ENCODE results near the gene CCDC178.

CCDC178 gene

DNA sequence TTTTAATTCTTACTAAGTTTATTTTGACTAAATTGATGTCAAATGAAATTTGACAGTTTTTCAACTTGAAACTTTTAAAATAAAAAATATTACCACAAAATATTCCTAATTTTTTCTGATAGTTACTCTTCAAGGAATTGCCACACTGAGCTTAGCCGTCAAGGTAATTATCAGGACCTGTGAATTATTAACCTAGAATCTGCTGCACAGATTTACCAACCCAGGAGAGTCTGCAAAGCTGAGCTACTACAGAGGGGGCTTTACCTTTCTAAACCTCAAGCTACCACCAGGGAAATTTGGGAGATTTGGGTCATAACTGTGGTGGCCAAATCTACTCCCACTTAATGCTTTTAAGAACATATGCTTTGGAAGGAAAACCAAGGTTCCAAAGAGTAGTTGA, 324.6 kb downstream of the CCDC178 start:
- DNase-seq, result no peak

DNA sequence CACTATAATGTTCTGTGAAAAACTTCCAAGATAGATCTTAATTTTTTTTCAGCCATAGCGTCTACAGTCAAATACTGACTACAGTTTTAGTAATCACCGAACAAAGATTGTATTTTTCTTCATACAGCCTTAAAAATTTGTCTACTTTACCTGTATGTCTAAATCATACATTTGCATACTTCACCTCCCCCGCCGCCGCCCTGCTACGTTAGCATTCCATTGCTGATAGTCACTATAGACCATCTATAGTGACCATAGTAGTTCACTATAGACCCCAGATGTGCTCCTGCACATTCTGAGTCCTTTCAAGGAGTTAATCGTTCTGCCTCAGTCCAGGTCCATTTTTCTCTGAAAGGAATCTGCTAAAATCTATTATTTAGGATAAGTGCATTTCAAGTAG, 325.0 kb downstream of the CCDC178 start:
- no peak for DNase-seq

DNA sequence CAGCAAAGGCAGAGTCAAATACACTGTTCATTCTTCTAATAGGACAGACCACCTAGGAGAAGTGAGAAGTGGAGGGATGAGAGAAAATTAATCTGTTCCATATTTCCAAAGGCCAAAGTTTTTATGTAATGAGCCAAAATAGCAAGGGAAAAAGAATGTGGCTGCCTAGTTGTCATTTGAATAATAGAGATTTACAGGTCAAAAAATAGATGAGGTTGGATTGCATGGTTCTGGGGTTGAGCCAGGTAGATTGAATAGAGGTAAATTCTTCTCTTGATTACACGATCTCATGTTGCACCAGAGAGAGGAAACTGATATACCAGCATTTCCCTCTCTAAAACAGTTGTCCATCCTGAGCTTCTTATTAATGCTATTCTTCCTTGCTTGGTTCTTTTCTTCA, 325.8 kb downstream of the CCDC178 start:
- DNase-seq, result no peak

DNA sequence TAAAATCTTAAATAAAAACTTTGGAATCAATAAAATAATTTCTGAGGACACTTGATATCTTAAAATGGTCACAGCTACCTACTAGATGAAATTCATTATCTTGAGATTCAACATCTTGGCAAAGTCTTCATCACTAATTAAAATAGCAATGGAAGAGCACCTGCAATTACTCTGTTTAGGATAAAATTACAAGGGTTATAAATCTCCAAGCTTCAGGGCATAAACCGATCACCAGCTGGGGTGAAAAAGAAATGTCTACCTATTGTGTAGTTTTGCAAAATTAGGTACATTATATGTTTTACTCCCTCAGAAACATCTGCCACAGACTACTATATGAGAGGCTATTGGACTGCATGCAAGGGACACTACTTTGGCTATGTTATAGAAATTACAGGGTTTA, 327.1 kb downstream of the CCDC178 start:
- no peak for DNase-seq

DNA sequence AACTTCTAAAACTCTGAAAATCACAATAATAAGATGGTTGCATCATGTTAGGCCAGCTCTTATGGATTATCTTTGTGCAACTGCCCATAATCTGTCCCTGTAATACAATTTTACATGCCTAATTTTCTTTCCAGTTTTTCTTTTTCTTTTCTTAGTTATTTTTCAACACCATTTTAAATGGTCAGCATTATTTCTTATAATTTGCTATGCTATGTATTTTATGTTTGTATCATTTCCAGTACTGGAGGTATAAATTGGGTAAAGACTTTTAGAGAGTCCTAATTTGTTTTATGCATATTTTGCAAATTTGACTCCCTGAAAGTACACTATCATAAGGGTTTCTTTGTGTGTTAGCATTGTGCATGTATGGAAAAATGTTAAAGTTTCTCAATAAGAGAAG, 333.0 kb downstream of the CCDC178 start:
- no peak for DNase-seq

DNA sequence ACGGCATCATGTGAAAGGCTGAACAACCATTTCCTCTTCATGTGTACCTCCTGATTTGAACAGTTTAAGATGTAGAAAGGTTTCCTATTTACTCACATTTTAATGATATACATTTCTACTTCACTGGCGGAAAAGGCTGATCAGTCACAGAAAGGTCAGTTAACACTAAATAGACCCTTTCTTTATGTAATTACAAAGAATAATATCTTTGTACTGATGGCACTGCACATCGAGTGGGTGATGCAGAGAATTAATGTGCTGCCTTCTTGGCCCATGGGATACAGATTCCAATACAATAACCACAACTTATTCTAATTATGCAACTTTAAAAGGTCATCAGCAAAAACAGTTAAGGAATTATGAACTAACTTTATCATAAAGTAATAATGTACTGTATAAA, 339.2 kb downstream of the CCDC178 start:
- DNase-seq, result no peak

DNA sequence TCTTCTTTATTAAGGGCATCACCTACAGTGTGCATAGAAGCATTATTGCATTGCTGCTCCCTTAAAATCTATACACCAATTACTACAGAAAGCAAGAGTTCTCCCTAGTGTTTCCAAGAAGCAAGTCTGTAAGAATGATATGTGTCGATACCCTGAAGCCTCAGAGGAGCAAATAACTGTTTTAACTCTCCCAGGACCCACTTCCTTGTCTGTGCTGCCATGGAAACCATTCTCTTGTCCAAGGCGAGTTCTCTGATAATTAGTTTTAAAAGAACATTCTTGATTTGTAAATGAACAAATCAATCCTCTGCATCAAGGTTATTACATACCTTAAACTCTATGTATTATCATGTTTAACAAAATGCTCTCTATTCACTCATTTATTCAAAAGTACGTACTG, 340.9 kb downstream of the CCDC178 start:
- no peak for DNase-seq

DNA sequence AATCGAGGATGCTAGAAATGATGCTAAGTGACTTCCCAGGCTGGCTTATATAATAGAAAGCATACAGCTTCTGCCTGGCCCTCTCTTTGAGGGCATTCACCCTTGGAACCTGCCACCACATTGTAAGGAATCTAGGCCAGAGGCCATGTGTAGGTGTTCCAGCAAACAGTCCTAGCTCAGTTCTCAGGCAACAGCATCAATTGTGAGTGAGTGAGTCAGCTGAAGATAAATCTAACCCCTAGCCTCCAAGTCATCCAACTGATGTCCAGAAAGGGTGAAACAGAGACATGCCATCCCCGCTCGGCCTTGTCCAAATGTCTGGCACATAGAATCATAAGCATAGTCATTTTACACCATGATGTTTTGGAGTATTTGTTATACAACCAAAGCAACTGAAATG, 343.4 kb downstream of the CCDC178 start:
- no peak for DNase-seq

DNA sequence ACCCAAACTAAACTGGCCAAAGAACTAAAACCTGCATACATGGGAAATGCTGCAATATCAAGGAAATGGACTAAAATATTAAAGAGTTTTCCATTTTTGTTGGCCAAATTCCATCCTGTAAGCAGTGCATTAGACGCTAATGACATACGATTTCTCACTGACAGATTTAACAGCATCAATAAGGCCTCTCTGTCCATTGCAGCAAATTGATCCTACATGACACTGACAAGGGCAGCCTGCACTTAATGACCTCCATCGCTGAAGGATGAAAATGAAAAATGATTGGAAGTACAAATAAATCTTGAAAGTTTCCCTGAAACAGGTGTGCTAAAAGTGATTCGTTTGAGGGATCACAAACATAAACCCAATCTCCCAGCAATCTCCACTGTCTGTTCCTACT, 350.1 kb downstream of the CCDC178 start:
- no peak for DNase-seq

DNA sequence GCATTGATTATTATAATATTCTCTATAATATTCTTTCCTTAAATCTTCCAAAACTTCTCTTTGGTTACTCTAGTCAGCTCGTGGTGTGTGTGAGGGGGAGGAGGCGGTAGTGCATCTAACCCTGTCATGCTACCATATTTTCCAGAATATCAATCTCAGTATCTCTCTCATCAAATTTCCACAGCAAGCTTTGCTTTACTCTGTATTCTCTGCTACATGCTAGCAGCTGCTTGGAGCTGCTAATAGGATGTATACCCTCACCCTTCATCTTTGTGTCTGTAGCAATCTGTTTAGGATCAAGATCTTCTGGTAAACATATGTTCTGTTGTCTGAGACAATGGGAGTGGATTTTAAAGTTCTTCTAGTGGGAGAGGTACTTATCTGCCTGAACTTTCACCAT, 363.9 kb downstream of the CCDC178 start:
- DNase-seq, result no peak

DNA sequence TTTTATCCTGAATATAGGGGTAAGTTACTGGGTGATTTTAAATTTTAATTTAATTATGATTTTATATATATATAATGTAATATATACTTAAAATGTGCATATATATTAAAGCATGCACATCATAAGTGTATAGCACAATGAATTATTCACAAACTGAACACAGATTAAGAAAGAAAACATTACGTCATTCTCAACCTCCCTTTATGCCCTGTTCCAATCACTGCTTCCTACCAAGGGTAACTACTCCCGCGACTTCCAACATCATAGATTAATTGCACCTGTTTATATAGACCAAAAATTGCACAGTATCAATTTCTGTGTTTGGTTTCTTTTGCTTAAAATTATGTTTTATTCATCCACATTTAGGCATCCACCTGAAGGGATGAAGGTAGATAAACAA, 366.4 kb downstream of the CCDC178 start:
- no peak for DNase-seq

DNA sequence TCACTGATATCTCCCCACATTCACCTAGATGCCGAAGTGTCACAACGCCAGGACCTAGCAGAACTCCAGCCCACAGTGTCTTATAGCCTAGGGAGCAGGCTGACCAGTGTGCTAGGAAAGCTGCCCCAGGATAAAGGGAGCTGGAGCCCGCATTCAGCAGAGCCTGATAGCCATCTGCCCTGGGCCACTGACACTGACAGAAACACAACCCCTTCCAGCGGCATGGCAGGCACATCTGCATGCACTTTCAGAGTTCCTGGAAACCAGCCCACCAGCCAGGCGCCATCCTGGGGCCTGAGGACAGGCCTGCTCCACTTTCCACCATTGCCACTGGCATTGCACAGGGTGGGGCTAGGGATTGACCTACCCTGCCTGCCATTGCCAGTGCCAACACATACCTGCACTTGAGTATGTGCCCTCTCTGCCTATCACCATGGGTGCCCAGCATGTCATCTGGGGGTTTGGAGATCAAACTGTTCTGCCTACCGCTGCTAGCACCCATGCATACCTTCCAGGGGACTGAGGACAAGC, 377.6 kb downstream of the CCDC178 start:
- no peak for DNase-seq

DNA sequence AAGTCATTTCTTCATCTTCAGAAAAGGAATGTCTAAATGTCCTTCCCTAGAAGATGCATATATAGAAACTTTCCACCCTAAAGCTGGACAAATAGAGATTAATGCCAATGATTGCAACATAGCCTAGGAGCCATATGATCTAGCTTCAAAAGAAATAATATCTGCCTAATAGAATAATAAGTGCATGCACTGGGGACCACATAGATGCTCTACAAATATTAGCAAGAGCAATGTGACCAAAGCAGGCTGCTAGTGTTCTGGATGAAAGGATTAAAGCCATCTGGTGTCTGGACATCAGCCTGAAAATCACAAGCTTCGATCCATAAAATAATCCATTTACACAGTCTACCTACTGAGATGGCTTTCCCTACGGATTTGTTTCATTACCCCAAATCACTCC, 387.6 kb downstream of the CCDC178 start:
- no peak for DNase-seq

DNA sequence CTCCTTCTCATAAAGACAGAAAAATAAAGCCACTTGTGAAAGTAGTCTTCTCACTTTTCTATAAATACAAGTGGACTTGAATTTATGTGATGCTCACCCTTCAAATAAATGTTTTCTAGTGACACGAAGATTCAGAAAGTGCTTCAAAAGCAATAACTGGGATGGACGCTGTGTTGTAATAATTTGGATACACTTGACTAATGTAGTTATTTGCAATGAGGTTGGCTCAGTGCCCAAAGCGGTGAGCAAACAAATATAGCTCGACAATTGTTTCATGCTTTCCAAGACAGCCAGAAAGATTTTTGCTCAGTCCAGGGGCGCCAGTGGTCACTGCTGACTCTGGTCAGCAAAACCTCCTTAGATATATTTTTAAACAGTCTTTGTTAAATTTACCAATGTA, 389.1 kb downstream of the CCDC178 start:
- DNase-seq, result peak; percentile 56

DNA sequence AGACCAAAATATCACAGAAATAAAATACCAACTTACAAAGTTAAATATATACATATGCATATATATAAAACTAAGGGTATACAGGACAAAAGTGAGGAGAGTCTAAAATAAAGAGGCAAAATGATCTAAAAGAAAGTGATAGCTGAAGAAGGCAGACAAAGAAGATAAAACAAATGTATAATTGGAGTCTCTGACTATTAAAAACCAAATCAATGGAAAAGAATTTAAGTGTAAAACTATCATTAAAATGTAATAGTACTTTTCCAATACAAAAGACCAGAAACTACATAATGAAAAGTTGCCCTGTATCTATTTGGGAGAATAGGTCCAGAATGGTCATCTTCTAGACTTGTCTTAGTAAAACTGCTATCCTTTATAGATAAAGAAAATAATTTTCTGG, 400.3 kb downstream of the CCDC178 start:
- no peak for DNase-seq

DNA sequence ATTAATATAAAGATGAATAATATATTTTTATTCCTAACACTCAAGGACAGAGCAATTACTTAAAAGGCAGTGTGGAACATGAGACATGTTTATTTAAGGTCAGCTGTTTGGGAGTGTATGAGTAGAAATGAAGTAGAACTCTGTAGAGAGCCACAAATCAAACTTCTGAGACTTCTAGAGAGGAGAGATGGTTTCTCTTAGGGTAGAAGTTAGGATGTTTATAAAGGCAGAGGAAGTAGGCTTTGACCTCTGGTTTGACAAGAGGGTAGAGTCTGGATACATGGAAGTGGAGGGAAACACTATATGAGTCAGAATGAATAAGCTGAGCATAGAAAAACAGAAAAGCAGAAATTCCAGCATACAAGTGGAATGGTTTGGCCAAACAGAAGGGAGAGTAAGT, 405.6 kb downstream of the CCDC178 start:
- peak; percentile 82 for DNase-seq

DNA sequence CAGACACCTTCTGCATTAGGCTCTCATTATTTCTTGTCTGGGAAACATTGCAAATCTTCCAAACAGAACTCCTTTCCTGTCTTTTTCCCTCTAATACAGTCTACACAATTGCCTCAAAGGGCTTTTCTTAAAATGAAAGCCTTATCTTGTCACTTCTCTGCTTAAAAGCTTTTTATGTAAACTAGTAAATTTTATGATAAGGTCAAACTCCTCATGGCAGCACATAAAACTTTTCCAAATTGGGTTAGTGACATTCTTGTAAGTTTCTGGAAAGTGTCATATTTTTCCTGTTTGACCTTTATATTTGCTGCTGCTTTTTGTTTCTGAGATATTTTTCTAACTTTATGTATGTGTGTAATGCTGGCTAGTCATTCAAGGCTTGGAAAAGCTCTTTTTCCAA, 406.3 kb downstream of the CCDC178 start:
- DNase-seq, result no peak

DNA sequence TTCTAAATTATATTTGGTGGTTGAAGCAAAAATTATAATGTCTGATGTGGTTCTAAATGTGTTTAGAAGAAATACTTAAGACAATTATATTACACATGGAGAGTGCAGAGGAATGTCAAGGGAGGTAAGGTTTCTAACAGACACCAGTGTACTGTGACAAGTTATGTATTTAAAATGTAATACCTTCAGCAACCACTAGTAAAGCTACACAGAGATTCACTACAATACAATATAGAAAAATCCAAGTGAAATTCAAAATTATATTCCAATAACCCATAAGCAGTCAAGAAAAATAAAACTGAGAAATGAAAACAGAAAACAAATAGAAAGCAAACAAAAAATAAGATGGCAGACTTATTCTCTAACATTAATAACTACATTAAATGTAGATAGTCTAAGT, 418.2 kb downstream of the CCDC178 start:
- no peak for DNase-seq

DNA sequence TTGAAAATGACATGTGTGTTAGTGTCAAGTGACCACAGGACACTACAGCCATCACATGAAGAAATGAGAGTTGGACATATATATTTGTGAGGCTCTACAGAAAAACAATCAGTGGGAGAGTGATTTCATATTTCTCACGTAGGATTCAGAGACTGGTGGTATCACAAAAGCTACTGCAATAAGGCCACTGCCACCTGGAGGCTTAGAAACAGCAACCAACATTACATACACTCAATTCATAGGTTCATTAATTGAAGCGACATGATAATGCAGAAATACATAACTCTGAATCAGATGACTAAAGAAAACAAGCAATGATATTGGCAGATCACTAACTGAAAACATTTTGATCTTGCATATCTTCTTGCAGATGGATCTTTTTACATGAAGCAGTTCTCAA, 419.6 kb downstream of the CCDC178 start:
- DNase-seq, result no peak

DNA sequence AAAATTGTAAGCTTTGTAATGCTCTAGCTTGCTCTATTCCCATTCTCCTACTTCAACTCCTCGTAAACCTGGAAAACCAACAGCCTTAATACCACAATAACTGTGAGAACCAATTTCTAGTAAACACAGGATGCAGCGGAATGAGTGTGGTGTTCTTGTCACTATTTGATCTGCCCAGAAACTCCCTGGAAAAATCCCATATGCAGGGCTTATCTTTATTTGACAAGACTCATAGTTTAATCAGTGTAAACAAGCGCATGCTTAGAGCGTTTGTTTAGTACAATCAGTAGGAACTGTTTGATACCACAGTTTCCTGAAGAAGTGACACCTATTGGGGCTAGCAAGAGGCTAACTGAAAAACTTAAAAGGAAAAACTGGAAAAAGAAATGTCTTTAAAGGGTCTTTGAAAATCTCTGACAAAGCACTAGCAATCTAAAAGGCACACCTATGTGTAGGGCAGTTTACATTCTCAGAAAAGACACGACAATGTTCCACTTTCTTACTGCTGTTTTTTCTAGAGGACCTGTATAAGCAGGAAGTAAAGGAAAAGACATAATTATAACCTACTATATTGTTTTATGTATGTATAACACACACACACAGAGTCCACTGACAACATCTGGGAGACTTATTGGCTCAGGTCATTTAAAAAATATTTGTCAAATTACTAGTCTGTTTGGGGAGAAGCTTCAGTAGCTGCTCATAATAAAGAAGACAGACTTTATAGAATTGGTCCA, 426.3 kb downstream of the CCDC178 start:
- DNase-seq, result no peak

DNA sequence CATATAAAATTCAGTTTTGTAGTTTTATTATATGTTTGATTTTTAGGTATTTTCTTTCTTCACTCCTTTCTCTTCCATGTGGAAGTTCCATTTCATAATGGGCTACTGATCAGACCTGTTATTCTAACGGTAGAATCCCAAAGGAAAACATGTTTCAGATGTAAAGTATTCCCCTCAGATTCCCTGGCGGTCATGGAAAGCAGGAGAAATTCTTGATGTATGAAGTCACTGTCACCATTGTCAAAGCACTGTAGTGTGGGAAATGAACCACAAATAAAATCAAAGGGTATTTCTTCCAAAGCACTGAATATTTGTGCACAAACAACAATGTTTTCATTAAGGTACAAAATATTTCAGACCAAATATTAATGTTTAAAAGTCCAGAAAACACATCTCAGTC, 430.4 kb downstream of the CCDC178 start:
- peak; percentile 19 for DNase-seq

DNA sequence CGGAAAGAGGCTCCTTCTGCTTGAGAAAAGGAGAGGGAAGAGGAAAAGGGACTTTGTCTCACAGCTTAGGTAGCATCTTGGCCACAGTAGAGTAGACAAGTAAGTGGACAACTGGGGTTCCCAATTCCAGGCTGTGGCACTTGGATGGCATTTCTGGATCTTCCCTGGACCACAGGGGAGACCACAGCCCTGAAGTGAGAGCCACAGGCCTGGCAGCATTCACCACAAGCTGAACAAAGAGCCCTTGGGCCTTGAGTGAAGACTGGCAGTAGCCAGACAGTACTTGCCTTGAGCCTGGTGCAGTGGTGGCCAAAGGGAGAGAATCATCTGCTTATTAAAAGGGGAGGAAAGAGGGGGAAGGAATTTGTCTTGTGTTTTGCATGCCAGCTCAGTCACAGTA, 441.6 kb downstream of the CCDC178 start:
- DNase-seq, result no peak

DNA sequence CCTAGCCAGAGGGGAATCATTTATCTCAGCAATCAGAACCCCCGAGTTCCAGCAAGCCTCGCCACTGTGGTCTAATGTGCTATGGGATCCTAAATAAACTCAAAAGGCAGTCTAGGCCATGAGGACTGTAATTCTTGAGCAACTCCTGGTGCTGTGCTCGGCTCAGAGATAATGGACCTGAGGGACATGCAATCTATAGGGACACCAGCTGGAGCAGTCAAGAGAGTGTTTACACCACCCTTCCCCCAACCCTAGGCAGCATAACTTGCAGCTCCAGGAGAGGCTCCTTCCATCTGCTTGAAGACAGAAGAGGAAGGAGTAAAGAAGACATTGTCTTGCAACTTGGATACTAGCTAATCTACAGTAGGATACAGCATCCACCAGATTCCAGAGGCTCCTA, 442.2 kb downstream of the CCDC178 start:
- no peak for DNase-seq

DNA sequence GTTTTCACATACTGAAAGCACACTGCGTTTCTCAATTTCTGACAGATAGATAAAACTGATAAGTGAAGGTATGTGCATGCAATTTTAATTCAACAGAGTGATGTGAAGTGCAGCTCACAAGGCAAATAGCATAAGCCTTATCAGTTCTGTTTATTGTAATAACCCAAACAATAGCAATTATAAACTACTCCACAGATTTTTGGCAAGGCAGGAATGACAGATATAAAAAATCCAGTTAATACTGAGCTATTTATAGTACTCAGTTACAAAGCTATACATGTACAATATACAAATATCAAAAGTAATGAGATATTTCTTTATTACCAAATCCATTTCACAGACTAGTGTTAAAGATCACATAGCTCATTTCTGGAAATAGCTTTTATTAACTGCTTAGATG, 456.8 kb downstream of the CCDC178 start:
- no peak for DNase-seq

DNA sequence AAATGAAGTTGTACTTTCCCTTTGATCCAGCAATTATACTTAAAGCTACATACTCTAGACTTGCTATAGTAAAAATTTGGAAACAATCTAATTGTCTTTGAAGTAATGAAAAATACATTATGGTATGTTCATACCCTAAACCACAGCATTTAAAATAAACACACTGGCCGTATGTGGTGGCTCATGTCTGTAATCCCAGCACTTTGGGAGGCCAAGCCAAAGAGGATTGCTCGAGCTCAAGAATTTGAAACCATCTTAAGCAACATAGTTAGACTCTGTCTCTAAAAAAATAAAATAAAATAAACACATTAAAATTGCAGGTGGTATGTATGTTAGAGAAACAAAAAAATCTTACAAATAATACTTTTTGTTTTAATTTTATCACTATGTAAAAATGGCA, 459.6 kb downstream of the CCDC178 start:
- DNase-seq, result peak; percentile 51
